K562 (cell line): ENCODE measurements around the gene NET1. TPM values are rescaled to one million over a fixed set of nuclear protein-coding genes. Genes with fewer than 3 reads are reported as not detected.

Experiments
- ATAC-seq: fragments of 200-7000 bp; cut with Tn5 transposase; 3 replicates; pipeline ENCODE4 v1.9.1; 2020; ENCODE audit warnings: moderate library complexity
- BruUV-seq: library from RNA; stranded (reverse); fragments of 400-500 nt; replicated peaks from 2 replicates; lab custom pipeline; 2021; lab: Mats Ljungman, UMichigan
- CTCF ChIA-PET: fragments of 300-600 bp; formaldehyde crosslinking; extraction: SDS; loops from one replicate; lab custom pipeline; 2021; ENCODE audit warnings: low intra/inter-chr PET ratio; lab: Yijun Ruan, JAX
- POLR2A ChIA-PET: fragments of 300-600, 350-650 bp; sonication (Branson Sonifier 250); formaldehyde crosslinking; extraction: SDS; loops from one replicate; lab custom pipeline; 2021; ENCODE audit warnings: antibody characterized with exemption, inconsistent platforms; lab: Yijun Ruan, JAX
- DNase-seq, 4 experiments: peaks; one replicate each; pipeline versions ENCODE4 v3.0.0 to v3.0.0-alpha.2; 2011 to 2018; ENCODE audit warnings: low spot score in 3 of 4, mixed read lengths in 3 of 4; ENCODE audit errors: extremely low read depth in 1 of 4
- FAIRE-seq: peaks from 2 replicates; lab custom pipeline; 2011; peaks lifted over from hg19 to GRCh38; lab: Jason Lieb, UNC
- H2AFZ ChIP-seq: 2 replicates; pipeline ENCODE4 v1.6.0; 2011; ENCODE audit warnings: low read depth, low read length, control low read depth, inconsistent platforms
- H3K27ac ChIP-seq: fragments of 200-600 bp; 3 replicates; pipeline ENCODE4 v1.8.0; 2011; ENCODE audit warnings: low read depth, mild to moderate bottlenecking, control low read depth, inconsistent platforms, low read length, moderate library complexity, mixed read lengths; ENCODE audit errors: extremely low read depth
- H3K27me3 ChIP-seq, 2 experiments: fragments of 300-600 bp in 1 of 2; 2 replicates in 1 of 2; 3 replicates in 1 of 2; pipeline versions ENCODE4 v1.6.0 to v1.8.0; 2011; ENCODE audit warnings: inconsistent platforms in 2 of 2, low read length in 2 of 2, mild to moderate bottlenecking in 1 of 2, mixed read lengths in 1 of 2, moderate library complexity in 1 of 2; ENCODE audit not compliant: control insufficient read depth in 2 of 2, insufficient read depth in 2 of 2
- H3K36me3 ChIP-seq: fragments of 300-600 bp; 3 replicates; pipeline ENCODE4 v1.8.0; 2011; ENCODE audit warnings: mild to moderate bottlenecking, low read length, inconsistent platforms; ENCODE audit not compliant: control insufficient read depth, insufficient read depth
- H3K4me1 ChIP-seq, 2 experiments: fragments of 200-600 bp in 1 of 2; replicated peaks in 1 of 2; 2 replicates in 1 of 2; 3 replicates in 1 of 2; pipeline versions ENCODE4 v1.5.1 to v1.8.0; 2011; ENCODE audit warnings: inconsistent platforms in 2 of 2, low read length in 2 of 2, mild to moderate bottlenecking in 1 of 2, mixed read lengths in 1 of 2, moderate library complexity in 1 of 2; ENCODE audit not compliant: control insufficient read depth in 2 of 2, insufficient read depth in 2 of 2
- H3K4me2 ChIP-seq: 2 replicates; pipeline ENCODE4 v1.6.1; 2011; ENCODE audit warnings: low read length, control low read depth, inconsistent platforms, mixed read lengths; ENCODE audit not compliant: insufficient read depth
- H3K4me3 ChIP-seq: fragments of 200-600 bp; sonication (generic), shearing (Covaris generic); 2 replicates; pipeline ENCODE4 v1.5.1; 2016; ENCODE audit warnings: control low read depth, inconsistent platforms
- H3K79me2 ChIP-seq: fragments of 200-600 bp; 3 replicates; pipeline ENCODE4 v1.8.0; 2011; ENCODE audit warnings: low read length, inconsistent platforms; ENCODE audit not compliant: control insufficient read depth, insufficient read depth
- H3K9ac ChIP-seq, 2 experiments: 2 replicates each; pipeline versions ENCODE4 v1.6.0 to v1.6.1; 2011; ENCODE audit warnings: low read depth in 2 of 2, low read length in 2 of 2, control low read depth in 1 of 2, inconsistent platforms in 1 of 2, mild to moderate bottlenecking in 1 of 2, mixed read lengths in 1 of 2; ENCODE audit not compliant: insufficient read depth in 1 of 2
- H3K9me1 ChIP-seq: one replicate; pipeline ENCODE4 v1.6.0; 2011; ENCODE audit warnings: inconsistent platforms, mild to moderate bottlenecking, low read length, moderate library complexity; ENCODE audit not compliant: control insufficient read depth, insufficient read depth
- H3K9me3 ChIP-seq: replicated peaks from 2 replicates; pipeline ENCODE4 v1.5.1; 2011; ENCODE audit warnings: low read depth, low read length, inconsistent platforms; ENCODE audit not compliant: control insufficient read depth, insufficient read depth
- H4K20me1 ChIP-seq: replicated peaks from 2 replicates; pipeline ENCODE4 v1.6.1; 2011; ENCODE audit warnings: low read length, inconsistent platforms, mixed read lengths; ENCODE audit not compliant: control insufficient read depth, insufficient read depth
- HDAC2 ChIP-seq: fragments of 450-650 bp; IDR thresholded peaks from 2 replicates; pipeline ENCODE4 v1.6.1; 2016; ENCODE audit warnings: mild to moderate bottlenecking
- ZNF766 ChIP-seq: fragments of 200-800 bp; sonication (Bioruptor generic); conservative IDR thresholded peaks from 2 replicates; pipeline ENCODE4 v1.6.1; 2016; ENCODE audit warnings: missing genetic modification characterization, missing compliant biosample characterization
- ZNF780A ChIP-seq: fragments of 250-450 bp; sonication (Bioruptor Pico); IDR thresholded peaks from 2 replicates; pipeline ENCODE4 v1.5.0; 2021; ENCODE audit warnings: mild to moderate bottlenecking
- ZZZ3 ChIP-seq: fragments of 450-650 bp; IDR thresholded peaks from 2 replicates; pipeline ENCODE4 v1.6.1; 2016; ENCODE audit warnings: antibody characterized with exemption, mild to moderate bottlenecking, moderate library complexity
- WGBS: fragments of 100-300 bp; shearing (Covaris generic); methylation state at CpG from one replicate; pipeline ENCODE4 v1.1.6; 2016; ENCODE audit warnings: low coverage, mixed read lengths; ENCODE audit not compliant: insufficient coverage; ENCODE audit errors: missing lambda C conversion rate; 5-methylcytosine and 5-hydroxymethylcytosine counted together
- in situ Hi-C: fragments of 300-500 bp; cut with MboI; formaldehyde crosslinking; loops from 4 replicates; pipeline ENCODE4 v1.15.0; 2018; ENCODE audit warnings: inconsistent platforms, mixed read lengths
- intact Hi-C: fragments of 100-400 bp; cut with micrococcal nuclease; formaldehyde crosslinking; loops from 2 replicates; pipeline ENCODE4 v1.14.2; 2022
- polyA plus RNA-seq, 8 experiments: library from polyadenylated mRNA; depleted of rRNA in 4 of 8; stranded (reverse) in 5 of 8; unstranded in 3 of 8; fragments of >200 nt; fragmentation: Nextera tagmentation in 2 of 8; fragmentation: Illumina TruSeq in 1 of 8; extraction: Ambion mirVana in 2 of 8; extraction: Trizol in 1 of 8; gene quantifications; 2 replicates each; pipeline versions ENCODE4 v1.2.1 to v1.2.3, GENCODE V29; 2011 to 2014; ENCODE audit warnings: inconsistent platforms in 1 of 8, missing spikeins in 1 of 8
- total RNA-seq, 7 experiments: library from RNA; depleted of rRNA in 6 of 7; stranded (reverse); fragments of >200 nt in 6 of 7; fragmentation: Illumina TruSeq in 2 of 7; extraction: Trizol in 2 of 7; gene quantifications; 2 replicates each; pipeline versions ENCODE4 v1.2.1 to v1.2.3, GENCODE V29; 2011 to 2021; ENCODE audit warnings: low replicate concordance in 1 of 7
- TF ChIP-seq, protein P1 (sequence below): fragments of 250-450 bp; sonication (Bioruptor Pico); IDR thresholded peaks from 2 replicates; pipeline ENCODE4 v1.4.0; 2020; ENCODE audit warnings: mild to moderate bottlenecking
- TF ChIP-seq, protein P2 (sequence below): fragments of 250-450 bp; sonication (Bioruptor Pico); IDR thresholded peaks from 2 replicates; pipeline ENCODE4 v1.4.0; 2020; ENCODE audit warnings: borderline replicate concordance
- TF ChIP-seq, protein P3 (sequence below): fragments of 200-800 bp; sonication (Bioruptor generic); IDR thresholded peaks from 2 replicates; pipeline ENCODE4 v1.6.1; 2017; ENCODE audit warnings: missing genetic modification characterization, missing compliant biosample characterization

The NET1 gene
- total and polyA plus RNA-seq, 9 of the 15 experiments (the other 6 are each of a cell fraction or from before 2014, with no cell fraction given): 47.4 to 258 (median 106) TPM

DNA sequence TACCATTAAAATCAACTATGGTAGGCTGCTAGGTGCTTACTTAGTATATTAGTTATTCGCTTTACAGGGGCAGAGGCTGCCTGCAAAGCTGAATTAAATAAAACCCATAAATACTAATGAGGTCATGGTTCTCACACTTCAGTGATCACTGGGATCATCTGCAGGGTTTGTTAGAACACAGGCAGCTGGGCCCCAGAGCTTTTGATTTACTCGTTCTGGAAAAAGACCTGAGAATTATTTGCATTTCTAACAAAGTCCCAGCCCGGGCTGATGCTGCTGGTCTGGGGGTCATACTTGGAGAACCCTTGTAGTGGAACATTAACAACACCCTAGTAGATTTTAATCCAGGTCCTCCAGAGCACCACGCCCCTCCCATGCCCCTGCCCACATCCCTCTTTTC is 39.0 kb upstream of the NET1 start:
- H3K27me3 ChIP-seq: peaks cover 0 to 5% of the 10 kb centered on the region in 2 experiments; a peak in 1 of 5 replicates
- TF ChIP-seq, protein P1, sequence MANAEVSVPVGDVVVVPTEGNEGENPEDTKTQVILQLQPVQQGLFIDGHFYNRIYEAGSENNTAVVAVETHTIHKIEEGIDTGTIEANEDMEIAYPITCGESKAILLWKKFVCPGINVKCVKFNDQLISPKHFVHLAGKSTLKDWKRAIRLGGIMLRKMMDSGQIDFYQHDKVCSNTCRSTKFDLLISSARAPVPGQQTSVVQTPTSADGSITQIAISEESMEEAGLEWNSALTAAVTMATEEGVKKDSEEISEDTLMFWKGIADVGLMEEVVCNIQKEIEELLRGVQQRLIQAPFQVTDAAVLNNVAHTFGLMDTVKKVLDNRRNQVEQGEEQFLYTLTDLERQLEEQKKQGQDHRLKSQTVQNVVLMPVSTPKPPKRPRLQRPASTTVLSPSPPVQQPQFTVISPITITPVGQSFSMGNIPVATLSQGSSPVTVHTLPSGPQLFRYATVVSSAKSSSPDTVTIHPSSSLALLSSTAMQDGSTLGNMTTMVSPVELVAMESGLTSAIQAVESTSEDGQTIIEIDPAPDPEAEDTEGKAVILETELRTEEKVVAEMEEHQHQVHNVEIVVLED (CRISPR knock-in tag): no peak
- TF ChIP-seq HDAC2 (no peak), ZZZ3 (no peak), ZNF766 (CRISPR knock-in tag) (no peak), ZNF780A (CRISPR knock-in tag) (no peak)
- TF ChIP-seq, protein P2, sequence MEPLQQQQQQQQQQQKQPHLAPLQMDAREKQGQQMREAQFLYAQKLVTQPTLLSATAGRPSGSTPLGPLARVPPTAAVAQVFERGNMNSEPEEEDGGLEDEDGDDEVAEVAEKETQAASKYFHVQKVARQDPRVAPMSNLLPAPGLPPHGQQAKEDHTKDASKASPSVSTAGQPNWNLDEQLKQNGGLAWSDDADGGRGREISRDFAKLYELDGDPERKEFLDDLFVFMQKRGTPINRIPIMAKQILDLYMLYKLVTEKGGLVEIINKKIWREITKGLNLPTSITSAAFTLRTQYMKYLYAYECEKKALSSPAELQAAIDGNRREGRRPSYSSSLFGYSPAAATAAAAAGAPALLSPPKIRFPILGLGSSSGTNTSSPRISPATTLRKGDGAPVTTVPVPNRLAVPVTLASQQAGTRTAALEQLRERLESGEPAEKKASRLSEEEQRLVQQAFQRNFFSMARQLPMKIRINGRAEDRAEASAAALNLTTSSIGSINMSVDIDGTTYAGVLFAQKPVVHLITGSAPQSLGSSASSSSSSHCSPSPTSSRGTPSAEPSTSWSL (CRISPR knock-in tag): no peak
- TF ChIP-seq, protein P3, sequence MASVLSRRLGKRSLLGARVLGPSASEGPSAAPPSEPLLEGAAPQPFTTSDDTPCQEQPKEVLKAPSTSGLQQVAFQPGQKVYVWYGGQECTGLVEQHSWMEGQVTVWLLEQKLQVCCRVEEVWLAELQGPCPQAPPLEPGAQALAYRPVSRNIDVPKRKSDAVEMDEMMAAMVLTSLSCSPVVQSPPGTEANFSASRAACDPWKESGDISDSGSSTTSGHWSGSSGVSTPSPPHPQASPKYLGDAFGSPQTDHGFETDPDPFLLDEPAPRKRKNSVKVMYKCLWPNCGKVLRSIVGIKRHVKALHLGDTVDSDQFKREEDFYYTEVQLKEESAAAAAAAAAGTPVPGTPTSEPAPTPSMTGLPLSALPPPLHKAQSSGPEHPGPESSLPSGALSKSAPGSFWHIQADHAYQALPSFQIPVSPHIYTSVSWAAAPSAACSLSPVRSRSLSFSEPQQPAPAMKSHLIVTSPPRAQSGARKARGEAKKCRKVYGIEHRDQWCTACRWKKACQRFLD: no peak
- ChIA-PET POLR2A (no interaction called here), CTCF (no interaction called here)
- no peaks in the 10 kb centered on the region for H3K79me2 ChIP-seq
- H3K36me3 ChIP-seq: no peaks in the 10 kb centered on the region
- H3K9ac ChIP-seq: no peak overlapping the region
- intact Hi-C loops: no loop called here
- H3K4me1 ChIP-seq: no peaks in the 10 kb centered on the region
- DNase-seq: no peak
- H3K9me1 ChIP-seq: no peaks in the 10 kb centered on the region
- peaks cover 13% of the 10 kb centered on the region for H3K9me3 ChIP-seq
- in situ Hi-C loops: no loop called here
- no peak overlapping the region for H3K27ac ChIP-seq
- no peak overlapping the region for H2AFZ ChIP-seq
- no peak overlapping the region for H3K4me3 ChIP-seq
- no peak for FAIRE-seq
- BruUV-seq: no TSS peak
- H4K20me1 ChIP-seq: no peaks in the 10 kb centered on the region
- no peak for ATAC-seq
- 12% methylated on average over 4 of the region's 4 CpGs for WGBS
- H3K4me2 ChIP-seq: no peak overlapping the region
